Measurements from ENCODE around the gene LPIN2. TPM values are rescaled to one million over a fixed set of nuclear protein-coding genes. Genes with fewer than 3 reads are reported as not detected.

The LPIN2 gene
- total RNA-seq, 2 donors from 2014 or later = 23.6 to 59.0 TPM

DNA sequence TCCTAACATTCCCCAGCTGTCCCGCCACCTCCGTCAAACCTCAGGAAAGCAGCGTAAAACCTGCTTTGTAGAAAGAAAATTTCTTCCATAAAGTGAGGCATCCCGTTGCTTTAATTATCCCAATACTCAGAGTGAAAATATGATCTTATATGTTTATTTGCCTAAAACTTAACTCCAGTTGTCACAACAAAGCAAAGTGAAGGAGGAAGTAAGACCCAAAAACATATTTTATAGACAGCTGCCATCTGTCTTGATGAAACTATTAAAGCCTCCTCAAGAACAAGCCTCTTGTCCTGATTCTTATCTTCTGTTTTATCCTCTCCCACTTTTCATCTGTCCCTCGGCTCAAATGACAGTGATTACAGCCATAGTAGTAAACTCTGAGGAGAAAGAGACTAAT, 28.9 kb upstream of the LPIN2 start:
- H3K36me3 ChIP-seq = no peaks in the 10 kb centered on the region
- no peak for DNase-seq
- intact Hi-C loops (cut with DNase I) = no loop called here
- peak overlapping the region in 1 of 2 donors; percentile 14 for H3K9ac ChIP-seq (ENCODE audit: low read depth in 2 of 2, low read length in 2 of 2)
- no peaks in the 10 kb centered on the region for H3K4me1 ChIP-seq
- H3K27me3 ChIP-seq = no peaks in the 10 kb centered on the region
- H3K27ac ChIP-seq = no peak overlapping the region
- H3K9me3 ChIP-seq = no peaks in the 10 kb centered on the region
- TF ChIP-seq, protein P1, sequence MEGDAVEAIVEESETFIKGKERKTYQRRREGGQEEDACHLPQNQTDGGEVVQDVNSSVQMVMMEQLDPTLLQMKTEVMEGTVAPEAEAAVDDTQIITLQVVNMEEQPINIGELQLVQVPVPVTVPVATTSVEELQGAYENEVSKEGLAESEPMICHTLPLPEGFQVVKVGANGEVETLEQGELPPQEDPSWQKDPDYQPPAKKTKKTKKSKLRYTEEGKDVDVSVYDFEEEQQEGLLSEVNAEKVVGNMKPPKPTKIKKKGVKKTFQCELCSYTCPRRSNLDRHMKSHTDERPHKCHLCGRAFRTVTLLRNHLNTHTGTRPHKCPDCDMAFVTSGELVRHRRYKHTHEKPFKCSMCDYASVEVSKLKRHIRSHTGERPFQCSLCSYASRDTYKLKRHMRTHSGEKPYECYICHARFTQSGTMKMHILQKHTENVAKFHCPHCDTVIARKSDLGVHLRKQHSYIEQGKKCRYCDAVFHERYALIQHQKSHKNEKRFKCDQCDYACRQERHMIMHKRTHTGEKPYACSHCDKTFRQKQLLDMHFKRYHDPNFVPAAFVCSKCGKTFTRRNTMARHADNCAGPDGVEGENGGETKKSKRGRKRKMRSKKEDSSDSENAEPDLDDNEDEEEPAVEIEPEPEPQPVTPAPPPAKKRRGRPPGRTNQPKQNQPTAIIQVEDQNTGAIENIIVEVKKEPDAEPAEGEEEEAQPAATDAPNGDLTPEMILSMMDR (IDR thresholded peaks at IDR 0.05) = no peak
- H3K4me3 ChIP-seq = no peak overlapping the region

DNA sequence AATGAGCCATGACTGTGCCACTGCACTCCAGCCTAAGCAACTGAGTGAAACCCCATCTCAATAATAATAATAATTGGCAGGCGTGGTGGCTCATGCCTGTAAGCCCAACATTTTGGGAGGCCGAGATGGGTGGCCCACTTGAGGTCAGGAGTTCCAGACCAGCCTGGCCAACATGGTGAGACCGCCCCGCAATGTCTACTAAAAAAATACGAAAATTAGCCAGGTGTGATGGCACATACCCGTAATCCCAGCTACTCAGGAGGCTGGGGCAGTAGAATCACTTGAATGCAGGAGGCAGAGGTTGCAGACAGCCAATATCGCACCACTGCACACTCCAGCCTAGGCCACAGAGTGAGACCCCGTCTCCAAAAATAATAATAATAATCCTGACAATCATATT, 27.9 kb upstream of the LPIN2 start:
- Histone ChIP-seq H3K4me1 (no peaks in the 10 kb centered on the region), H3K27ac (no peak overlapping the region), H3K9ac (ENCODE audit: low read depth in 2 of 2, low read length in 2 of 2) (no peak overlapping the region), H3K9me3 (no peaks in the 10 kb centered on the region), H3K27me3 (no peaks in the 10 kb centered on the region), H3K4me3 (no peak overlapping the region), H3K36me3 (no peaks in the 10 kb centered on the region)
- TF ChIP-seq, protein P1 (IDR thresholded peaks at IDR 0.05) = no peak
- intact Hi-C loops (cut with DNase I) = no loop called here
- DNase-seq = no peak

DNA sequence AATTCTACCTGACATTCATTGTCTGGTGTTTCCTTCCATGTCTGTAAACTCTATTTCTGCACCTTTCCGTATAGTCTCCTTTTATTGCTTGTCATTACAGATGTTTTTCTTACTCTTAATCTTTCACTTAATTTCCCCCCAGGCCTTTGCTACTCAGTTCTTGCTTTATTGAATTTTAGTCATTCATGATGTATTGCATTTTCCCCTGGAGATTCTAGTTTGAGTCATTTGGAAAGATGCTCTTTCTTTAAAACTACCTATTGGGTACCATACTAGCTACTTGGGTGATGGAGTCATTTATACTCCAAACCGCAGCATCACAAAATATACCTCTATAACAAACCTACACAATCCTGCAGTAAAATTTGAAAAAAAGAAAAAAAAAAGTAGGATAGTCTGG, 27.2 kb upstream of the LPIN2 start:
- Histone ChIP-seq H3K27me3 (no peaks in the 10 kb centered on the region), H3K4me1 (no peaks in the 10 kb centered on the region), H3K27ac (no peak overlapping the region), H3K4me3 (no peak overlapping the region), H3K36me3 (no peaks in the 10 kb centered on the region), H3K9me3 (no peaks in the 10 kb centered on the region), H3K9ac (ENCODE audit: low read depth in 2 of 2, low read length in 2 of 2) (no peak overlapping the region)
- TF ChIP-seq, protein P1 (IDR thresholded peaks at IDR 0.05) = no peak
- intact Hi-C loops (cut with DNase I) = no loop called here
- no peak for DNase-seq

GRCh38 chr18:3037423-3037915, 24.5 kb upstream of the LPIN2 start:
- DNase-seq = peak; percentile 43
- H3K9me3 ChIP-seq = no peaks in the 10 kb centered on the region
- intact Hi-C loops (cut with DNase I) = no loop called here
- TF ChIP-seq, protein P1 (IDR thresholded peaks at IDR 0.05) = no peak
- H3K36me3 ChIP-seq = no peaks in the 10 kb centered on the region
- no peaks in the 10 kb centered on the region for H3K27me3 ChIP-seq
- H3K4me1 ChIP-seq = no peaks in the 10 kb centered on the region
- no peak overlapping the region for H3K9ac ChIP-seq (ENCODE audit: low read depth in 2 of 2, low read length in 2 of 2)
- peak overlapping the region; percentile 48 for H3K27ac ChIP-seq
- H3K4me3 ChIP-seq = no peak overlapping the region

- no peak overlapping the region for H3K4me3 ChIP-seq
- DNase-seq = no peak
- H3K9me3 ChIP-seq = no peaks in the 10 kb centered on the region
- intact Hi-C loops (cut with DNase I) = no loop called here
- no peaks in the 10 kb centered on the region for H3K4me1 ChIP-seq
- H3K9ac ChIP-seq (ENCODE audit: low read depth in 2 of 2, low read length in 2 of 2) = no peak overlapping the region
- no peaks in the 10 kb centered on the region for H3K27me3 ChIP-seq
- no peaks in the 10 kb centered on the region for H3K36me3 ChIP-seq
- TF ChIP-seq, protein P1 (IDR thresholded peaks at IDR 0.05) = no peak
- H3K27ac ChIP-seq = no peak overlapping the region
These were observed 23.2 kb upstream of the LPIN2 start for GRCh38 chr18:3036108-3036507.
